NCI-H524 (cell line): Measurements from ENCODE around the gene ANAPC5.
"Not testable (repeated sequence)": the region's sequence is repeated elsewhere in the genome, so short reads cannot be mapped to it uniquely, and the experiment has no call there.

ENCODE experiments used
- DNase-seq, 2 experiments: peaks; one replicate each; lab custom pipeline; 2025; lab: John Stamatoyannopoulos, UW

Gene ANAPC5

GRCh38 chr12:121351820-121352681 lies at the start of gene ANAPC5:
TSS of gene ANAPC5 (minus strand) at chr12:121352411. CDS start at chr12:121352340, 71 bp downstream.
- peak; percentile 98 to 99 for DNase-seq

- DNase-seq = peak; percentile 26 to 38
Measured at GRCh38 chr12:121400332-121401139, 48.3 kb upstream of the ANAPC5 start.

- DNase-seq = peak; percentile 94 to 97
Measured at GRCh38 chr12:121399391-121400331, 47.5 kb upstream of the ANAPC5 start, which contains the start of gene RNF34. TSS of gene RNF34 (plus strand) at chr12:121400118. CDS start at chr12:121400213, 95 bp downstream.

GRCh38 chr12:121398355-121398754 lies 46.1 kb upstream of the ANAPC5 start:
- DNase-seq = no peak

- DNase-seq = no peak
Measured at GRCh38 chr12:121397521-121397920, 45.3 kb upstream of the ANAPC5 start.

- DNase-seq = no peak
Measured at GRCh38 chr12:121392325-121392716, 40.1 kb upstream of the ANAPC5 start.

- DNase-seq = peak; percentile 55 to 82
Measured at GRCh38 chr12:121391619-121392324, 39.6 kb upstream of the ANAPC5 start.

- no peak for DNase-seq
Measured at GRCh38 chr12:121390856-121391255, 38.6 kb upstream of the ANAPC5 start.

- DNase-seq = no peak
Measured at GRCh38 chr12:121388421-121388981, 36.3 kb upstream of the ANAPC5 start.

GRCh38 chr12:121384891-121385290 lies 32.7 kb upstream of the ANAPC5 start:
- DNase-seq = not testable (repeated sequence)

- DNase-seq = no peak
Measured at GRCh38 chr12:121383601-121384021, 31.4 kb upstream of the ANAPC5 start.

- DNase-seq = no peak
Measured at GRCh38 chr12:121379945-121380344, 27.7 kb upstream of the ANAPC5 start.

- no peak for DNase-seq
Measured at GRCh38 chr12:121378736-121379135, 26.5 kb upstream of the ANAPC5 start.

- no peak for DNase-seq
Measured at GRCh38 chr12:121376754-121377697, 24.8 kb upstream of the ANAPC5 start.

- DNase-seq = not testable (repeated sequence)
Measured at GRCh38 chr12:121374945-121375584, 22.9 kb upstream of the ANAPC5 start.

GRCh38 chr12:121374336-121374735 lies 22.1 kb upstream of the ANAPC5 start:
- DNase-seq = not testable (repeated sequence)

GRCh38 chr12:121373755-121374154 lies 21.5 kb upstream of the ANAPC5 start:
- DNase-seq = no peak

GRCh38 chr12:121371404-121371803 lies 19.2 kb upstream of the ANAPC5 start:
- no peak for DNase-seq

GRCh38 chr12:121366063-121366459 lies 13.8 kb upstream of the ANAPC5 start:
- no peak for DNase-seq
